ENCODE results near the gene SLC12A4. TPM values are rescaled to one million over a fixed set of nuclear protein-coding genes. Genes with fewer than 3 reads are reported as not detected.
A peak's percentile ranks its signal among the peaks of the same experiment; 100 is the strongest.

Gene SLC12A4
- total and polyA plus RNA-seq, 4 donors: 31.8 to 58.8 (median 49.1) TPM

- WGBS (ENCODE audit: insufficient coverage): 96% methylated on average over 35 of the region's 36 CpGs
Observed at GRCh38 chr16:67909056-67909742, 59.2 kb downstream of the SLC12A4 start.

GRCh38 chr16:67907397-67908180, 60.8 kb downstream of the SLC12A4 start:
- Histone ChIP-seq H3K27ac (ENCODE audit: low read depth, low read length) (no peak overlapping the region), H3K4me3 (ENCODE audit: low read depth, low read length) (no peak overlapping the region), H3K27me3 (ENCODE audit: control insufficient read depth, insufficient read depth, low read length) (no peaks in the 10 kb centered on the region), H3K36me3 (ENCODE audit: control insufficient read depth, insufficient read depth, low read length) (peaks cover 41% of the 10 kb centered on the region), H3K9me3 (ENCODE audit: control insufficient read depth, insufficient read depth, low read length) (no peaks in the 10 kb centered on the region), H3K4me1 (ENCODE audit: control insufficient read depth, insufficient read depth, low read length) (peaks cover 7% of the 10 kb centered on the region)
- WGBS (ENCODE audit: insufficient coverage): 90% methylated on average over 10 of the region's 11 CpGs
- no peak for DNase-seq (ENCODE audit: low read depth in 4 of 6, low spot score in 6 of 6)

More at GRCh38 chr16:67909056-67909742, 59.2 kb downstream of the SLC12A4 start:
- DNase-seq (ENCODE audit: low read depth in 4 of 6, low spot score in 6 of 6): no peak
- Histone ChIP-seq H3K27me3 (ENCODE audit: control insufficient read depth, insufficient read depth, low read length) (no peaks in the 10 kb centered on the region), H3K36me3 (ENCODE audit: control insufficient read depth, insufficient read depth, low read length) (peaks cover 37% of the 10 kb centered on the region), H3K27ac (ENCODE audit: low read depth, low read length) (peak overlapping the region; percentile 63), H3K9me3 (ENCODE audit: control insufficient read depth, insufficient read depth, low read length) (no peaks in the 10 kb centered on the region), H3K4me1 (ENCODE audit: control insufficient read depth, insufficient read depth, low read length) (peaks cover 7% of the 10 kb centered on the region), H3K4me3 (ENCODE audit: low read depth, low read length) (no peak overlapping the region)

GRCh38 chr16:67902831-67903230, 65.6 kb downstream of the SLC12A4 start:
- DNase-seq (ENCODE audit: low read depth in 4 of 6, low spot score in 6 of 6): no peak
- WGBS (ENCODE audit: insufficient coverage): 68% methylated on average over 3 of the region's 4 CpGs
- no peak overlapping the region for H3K4me3 ChIP-seq (ENCODE audit: low read depth, low read length)
- no peaks in the 10 kb centered on the region for H3K27me3 ChIP-seq (ENCODE audit: control insufficient read depth, insufficient read depth, low read length)
- H3K36me3 ChIP-seq (ENCODE audit: control insufficient read depth, insufficient read depth, low read length): peaks cover 14% of the 10 kb centered on the region
- no peaks in the 10 kb centered on the region for H3K9me3 ChIP-seq (ENCODE audit: control insufficient read depth, insufficient read depth, low read length)
- H3K4me1 ChIP-seq (ENCODE audit: control insufficient read depth, insufficient read depth, low read length): peaks cover 6% of the 10 kb centered on the region
- H3K27ac ChIP-seq (ENCODE audit: low read depth, low read length): peak overlapping the region; percentile 2

- no peaks in the 10 kb centered on the region for H3K9me3 ChIP-seq (ENCODE audit: control insufficient read depth, insufficient read depth, low read length)
- DNase-seq (ENCODE audit: low read depth in 4 of 6, low spot score in 6 of 6): no peak
- H3K27me3 ChIP-seq (ENCODE audit: control insufficient read depth, insufficient read depth, low read length): no peaks in the 10 kb centered on the region
- peaks cover 14% of the 10 kb centered on the region for H3K36me3 ChIP-seq (ENCODE audit: control insufficient read depth, insufficient read depth, low read length)
- peaks cover 12% of the 10 kb centered on the region for H3K4me1 ChIP-seq (ENCODE audit: control insufficient read depth, insufficient read depth, low read length)
- H3K4me3 ChIP-seq (ENCODE audit: low read depth, low read length): no peak overlapping the region
- 84% methylated on average over 2 of the region's 5 CpGs for WGBS (ENCODE audit: insufficient coverage)
- H3K27ac ChIP-seq (ENCODE audit: low read depth, low read length): no peak overlapping the region
Observed at GRCh38 chr16:67901734-67902133, 66.7 kb downstream of the SLC12A4 start.

- Histone ChIP-seq H3K27ac (ENCODE audit: low read depth, low read length) (peak overlapping the region; percentile 86), H3K9me3 (ENCODE audit: control insufficient read depth, insufficient read depth, low read length) (no peaks in the 10 kb centered on the region), H3K4me1 (ENCODE audit: control insufficient read depth, insufficient read depth, low read length) (peaks cover 38% of the 10 kb centered on the region), H3K4me3 (ENCODE audit: low read depth, low read length) (no peak overlapping the region), H3K27me3 (ENCODE audit: control insufficient read depth, insufficient read depth, low read length) (no peaks in the 10 kb centered on the region), H3K36me3 (ENCODE audit: control insufficient read depth, insufficient read depth, low read length) (peaks cover 7% of the 10 kb centered on the region)
- DNase-seq (ENCODE audit: low read depth in 4 of 6, low spot score in 6 of 6): peak in 3 of 6 donors; percentile 42 to 91 (median 63)
- WGBS (ENCODE audit: insufficient coverage): 47% methylated on average over 2 of the region's 3 CpGs
Observed at GRCh38 chr16:67897231-67897630, 71.2 kb downstream of the SLC12A4 start.

GRCh38 chr16:67893743-67894399, 74.6 kb downstream of the SLC12A4 start:
- Histone ChIP-seq H3K4me1 (ENCODE audit: control insufficient read depth, insufficient read depth, low read length) (peaks cover 38% of the 10 kb centered on the region), H3K9me3 (ENCODE audit: control insufficient read depth, insufficient read depth, low read length) (no peaks in the 10 kb centered on the region), H3K27me3 (ENCODE audit: control insufficient read depth, insufficient read depth, low read length) (no peaks in the 10 kb centered on the region), H3K4me3 (ENCODE audit: low read depth, low read length) (peak overlapping the region; percentile 82), H3K36me3 (ENCODE audit: control insufficient read depth, insufficient read depth, low read length) (no peaks in the 10 kb centered on the region), H3K27ac (ENCODE audit: low read depth, low read length) (peak overlapping the region; percentile 86)
- no peak for DNase-seq (ENCODE audit: low read depth in 4 of 6, low spot score in 6 of 6)
- WGBS (ENCODE audit: insufficient coverage): 23% methylated on average over 8 of the region's 14 CpGs

Small RNAs within 50 kb of the gene (small RNA-seq; reads per million reads assigned to genes)
- gene RNU6-359P (ENCODE audit: low replicate concordance): not detected

Other genes with a start within 250 kb of the SLC12A4 start
- 10 to 100 TPM; 26.1 to 26.8 TPM for gene GFOD2, start 249.3 kb downstream of the SLC12A4 start, total RNA-seq
- 10 to 100 TPM; 48.0 to 56.0 TPM for gene GFOD2, start 249.3 kb downstream of the SLC12A4 start, polyA plus RNA-seq (ENCODE audit: insufficient read length in 2 of 2)
- gene RANBP10, start 162.1 kb downstream of the SLC12A4 start, total RNA-seq: 1 to 10 TPM; 6.7 to 8.2 TPM
- gene RANBP10, start 162.1 kb downstream of the SLC12A4 start, polyA plus RNA-seq (ENCODE audit: insufficient read length in 2 of 2): 10 to 100 TPM; 15.9 to 25.6 TPM
- 10 to 100 TPM in 1 of 2 donors, 1 to 10 TPM in 1; 4.3 to 11.7 TPM for gene TSNAXIP1, start 161.7 kb downstream of the SLC12A4 start, total RNA-seq
- 10 to 100 TPM; 14.9 to 20.0 TPM for gene TSNAXIP1, start 161.7 kb downstream of the SLC12A4 start, polyA plus RNA-seq (ENCODE audit: insufficient read length in 2 of 2)
- 10 to 100 TPM; 22.4 to 39.7 TPM for gene THAP11, start 126.3 kb downstream of the SLC12A4 start, total RNA-seq
- 10 to 100 TPM; 31.3 to 34.9 TPM for gene THAP11, start 126.3 kb downstream of the SLC12A4 start, polyA plus RNA-seq (ENCODE audit: insufficient read length in 2 of 2)
- gene NUTF2, start 121.7 kb downstream of the SLC12A4 start, total RNA-seq: 10 to 100 TPM; 47.7 to 82.6 TPM
- gene NUTF2, start 121.7 kb downstream of the SLC12A4 start, polyA plus RNA-seq (ENCODE audit: insufficient read length in 2 of 2): 100 to 1,000 TPM; 138 to 150 TPM
- 10 to 100 TPM; 22.1 to 50.8 TPM for gene CENPT, start 120.9 kb downstream of the SLC12A4 start, total RNA-seq
- 10 to 100 TPM; 60.0 to 79.2 TPM for gene CENPT, start 120.9 kb downstream of the SLC12A4 start, polyA plus RNA-seq (ENCODE audit: insufficient read length in 2 of 2)
- gene EDC4, start 95.6 kb downstream of the SLC12A4 start, total RNA-seq: 10 to 100 TPM; 40.8 to 46.7 TPM
- gene EDC4, start 95.6 kb downstream of the SLC12A4 start, polyA plus RNA-seq (ENCODE audit: insufficient read length in 2 of 2): 10 to 100 TPM; 92.0 to 97.9 TPM
- 1 to 10 TPM in 1 of 2 donors, under 1 TPM in 1; 0.89 to 2.5 TPM for gene NRN1L, start 83.8 kb downstream of the SLC12A4 start, total RNA-seq
- 1 to 10 TPM; 1.4 to 1.6 TPM for gene NRN1L, start 83.8 kb downstream of the SLC12A4 start, polyA plus RNA-seq (ENCODE audit: insufficient read length in 2 of 2)
- 10 to 100 TPM in 1 of 2 donors, 1 to 10 TPM in 1; 8.7 to 18.3 TPM for gene PSKH1, start 75.4 kb downstream of the SLC12A4 start, total RNA-seq
- gene PSKH1, start 75.4 kb downstream of the SLC12A4 start, polyA plus RNA-seq (ENCODE audit: insufficient read length in 2 of 2): 10 to 100 TPM; 31.7 TPM
- 1 to 10 TPM in 1 of 2 donors, under 1 TPM in 1; 0.89 to 1.4 TPM for gene CTRL, start 36.8 kb downstream of the SLC12A4 start, total RNA-seq
- 1 to 10 TPM; 4.6 to 8.1 TPM for gene CTRL, start 36.8 kb downstream of the SLC12A4 start, polyA plus RNA-seq (ENCODE audit: insufficient read length in 2 of 2)
- gene PSMB10, start 31.8 kb downstream of the SLC12A4 start, total RNA-seq: 10 to 100 TPM; 18.7 to 64.5 TPM
- 10 to 100 TPM; 61.9 to 64.1 TPM for gene PSMB10, start 31.8 kb downstream of the SLC12A4 start, polyA plus RNA-seq (ENCODE audit: insufficient read length in 2 of 2)
- gene LCAT, start 24.5 kb downstream of the SLC12A4 start, total RNA-seq: 10 to 100 TPM in 1 of 2 donors, 1 to 10 TPM in 1; 5.8 to 18.4 TPM
- gene LCAT, start 24.5 kb downstream of the SLC12A4 start, polyA plus RNA-seq (ENCODE audit: insufficient read length in 2 of 2): 10 to 100 TPM; 35.3 to 50.0 TPM
- under 1 TPM in 1 of 2 donors, not detected in 1; 0.11 TPM for gene DPEP3, start 11.9 kb upstream of the SLC12A4 start, total RNA-seq
- under 1 TPM; 0.12 to 0.22 TPM for gene DPEP3, start 11.9 kb upstream of the SLC12A4 start, polyA plus RNA-seq (ENCODE audit: insufficient read length in 2 of 2)
- 1 to 10 TPM; 2.7 to 3.0 TPM for gene DPEP2, start 30.8 kb upstream of the SLC12A4 start, total RNA-seq
- gene DPEP2, start 30.8 kb upstream of the SLC12A4 start, polyA plus RNA-seq (ENCODE audit: insufficient read length in 2 of 2): 1 to 10 TPM; 1.0 to 2.3 TPM
- gene DPEP2NB, start 47.3 kb upstream of the SLC12A4 start, total RNA-seq: not detected
- not detected for gene DPEP2NB, start 47.3 kb upstream of the SLC12A4 start, polyA plus RNA-seq (ENCODE audit: insufficient read length in 2 of 2)
- 1 to 10 TPM; 6.9 to 7.4 TPM for gene DDX28, start 54.6 kb upstream of the SLC12A4 start, total RNA-seq
- gene DDX28, start 54.6 kb upstream of the SLC12A4 start, polyA plus RNA-seq (ENCODE audit: insufficient read length in 2 of 2): 1 to 10 TPM; 8.2 to 9.7 TPM
- 10 to 100 TPM; 13.9 to 16.8 TPM for gene DUS2, start 54.6 kb upstream of the SLC12A4 start, total RNA-seq
- gene DUS2, start 54.6 kb upstream of the SLC12A4 start, polyA plus RNA-seq (ENCODE audit: insufficient read length in 2 of 2): 10 to 100 TPM; 13.3 to 17.2 TPM
- gene NFATC3, start 116.7 kb upstream of the SLC12A4 start, total RNA-seq: 10 to 100 TPM; 24.7 to 36.7 TPM
- gene NFATC3, start 116.7 kb upstream of the SLC12A4 start, polyA plus RNA-seq (ENCODE audit: insufficient read length in 2 of 2): 10 to 100 TPM; 15.1 to 16.9 TPM

All from spinal cord (tissue), 10 donors.